NB4 (cell line): ENCODE measurements around the gene TECTA.

Experiments
- CTCF ChIP-seq: IDR thresholded peaks from one replicate; pipeline ENCODE4 v1.5.1; 2012; ENCODE audit warnings: low read depth, low read length
- MAX ChIP-seq: IDR thresholded peaks from 2 replicates; pipeline ENCODE4 v1.6.1; 2011; ENCODE audit warnings: low read depth, low read length
- MYC ChIP-seq: IDR thresholded peaks from 2 replicates; pipeline ENCODE4 v1.6.1; 2011; ENCODE audit warnings: low read depth, low read length
- POLR2A ChIP-seq: IDR thresholded peaks from 2 replicates; pipeline ENCODE4 v1.6.1; 2011; ENCODE audit warnings: mild to moderate bottlenecking; ENCODE audit not compliant: insufficient read length; ENCODE audit errors: extremely low read depth

- TF ChIP-seq CTCF: peak; percentile 11
- no peak for TF ChIP-seq POLR2A
- TF ChIP-seq MAX: no peak
- TF ChIP-seq MYC: no peak
Observed at GRCh38 chr11:121063728-121064127, 37.3 kb upstream of the TECTA start.
